Heart left ventricle (tissue), 13 donors: ENCODE measurements around the gene SEPTIN7.
"Not testable (repeated sequence)": the region's sequence is repeated elsewhere in the genome, so short reads cannot be mapped to it uniquely, and the experiment has no call there.

ENCODE experiments used
- CTCF ChIP-seq, 12 donors: fragments of 200-600 bp; sonication (generic) in 4 of 12; IDR thresholded peaks; one replicate each; pipeline versions ENCODE4 v1.5.0 to v1.8.0; 2018 to 2022; ENCODE audit warnings: antibody characterized with exemption in 12 of 12, mild to moderate bottlenecking in 5 of 12
- POLR2A ChIP-seq, 2 donors: fragments of 450-650 bp; IDR thresholded peaks; one replicate each; pipeline ENCODE4 v1.6.1; 2017; ENCODE audit warnings: antibody characterized with exemption in 2 of 2, mild to moderate bottlenecking in 2 of 2, moderate library complexity in 2 of 2
- donor health status: ischemic (EF 13 %, LVEDD 7.1; RV severe dilation, severe dysfunction).
- donor health status: DM: no; HTN: yes; CAD: no.
- donor health status: DM: no; HTN: no; CAD: no.
- donor health status: ischemic (EF 25% LVEDD 6.9; RV normal size, moderate dysfunction).
- donor health status: ischemic (EF 25% LVEDD 5.7; RV mildly dilated, moderate dysfunction).
- donor health status: ischemic (EF 35%, LVEDD 5.7; RV mildly dilated, moderate dysfunction).
- donor health status: nonischemic (EF 11% LVEDD 7.7; RV severe dilation, severe dysfunction).
- donor health status: DM: yes; HTN: yes; CAD: no.
- donor health status: PGD.
- donor health status: ischemic (EF 29% LVEDD 5.4; RV normal size, mild dysfunction).
- donor health status: nonischemic (EF 23%, LVEDD 6.1; RV moderate dilation, normal function).

- not testable (repeated sequence) for TF ChIP-seq POLR2A, CTCF (IDR thresholded peaks at IDR 0.05)
Observed at GRCh38 chr7:35756453-35756852, 44.4 kb upstream of the SEPTIN7 start.
